Measurements from ENCODE around the gene ADARB2. TPM values are rescaled to one million over a fixed set of nuclear protein-coding genes. Genes with fewer than 3 reads are reported as not detected.

The ADARB2 gene
- total and polyA plus RNA-seq, 2 experiments from 2014 or later = 0.13 to 0.48 TPM

- no peaks in the 10 kb centered on the region for H3K79me2 ChIP-seq
- no peak for DNase-seq (ENCODE audit: low spot score)
Measured at GRCh38 chr10:1514681-1515080, 222.6 kb downstream of the ADARB2 start.

DNA sequence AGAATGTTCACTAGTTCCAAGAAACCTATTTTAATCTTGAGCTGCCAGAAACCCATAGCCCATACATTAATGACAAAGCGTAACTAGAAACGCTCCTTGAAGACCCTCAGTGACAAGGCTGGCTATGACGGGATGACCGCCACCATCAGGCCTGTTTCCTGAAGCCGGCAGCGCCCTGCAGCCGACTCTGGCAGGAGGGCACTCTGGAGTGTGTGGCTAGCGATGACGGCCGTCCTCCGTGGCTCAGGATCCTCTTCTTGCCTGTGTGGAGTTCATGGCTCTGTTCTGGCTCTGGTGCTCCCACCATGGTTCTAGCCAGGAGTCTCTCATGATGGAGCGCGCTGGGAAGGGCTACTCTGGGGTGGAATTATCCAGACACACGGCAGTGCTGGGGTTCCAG is 224.1 kb downstream of the ADARB2 start:
- H3K9me3 ChIP-seq (ENCODE audit: low read depth) = no peaks in the 10 kb centered on the region
- no peaks in the 10 kb centered on the region for H3K9me2 ChIP-seq (replicated peaks; ENCODE audit: insufficient read depth)
- H3K27me3 ChIP-seq = no peaks in the 10 kb centered on the region
- H3K4me3 ChIP-seq = no peak overlapping the region
- H3K4me2 ChIP-seq = no peak overlapping the region
- WGBS (ENCODE audit: low lambda C conversion rate, missing lambda C conversion rate) = 92% methylated on average over 14 of the region's 14 CpGs
- TF ChIP-seq CTCF (IDR thresholded peaks at IDR 0.05; ENCODE audit: poor library complexity) (no peak), EZH2 (IDR thresholded peaks at IDR 0.05; ENCODE audit: borderline replicate concordance) (no peak), EZH2phosphoT487 (IDR thresholded peaks at IDR 0.05; ENCODE audit: low read depth, severe bottlenecking, unreplicated experiment) (no peak)
- no peaks in the 10 kb centered on the region for H3K79me2 ChIP-seq
- H3K27ac ChIP-seq = no peak overlapping the region
- H3K36me3 ChIP-seq (replicated peaks; ENCODE audit: insufficient read depth, low read depth) = no peaks in the 10 kb centered on the region
- DNase-seq (ENCODE audit: low spot score) = no peak
- no peaks in the 10 kb centered on the region for H4K20me1 ChIP-seq (ENCODE audit: insufficient read depth, poor library complexity, severe bottlenecking)
- no peak overlapping the region for H2AFZ ChIP-seq
- H3K4me1 ChIP-seq (ENCODE audit: insufficient read depth) = no peaks in the 10 kb centered on the region

More at GRCh38 chr10:1514681-1515080, 222.6 kb downstream of the ADARB2 start:
- H3K4me2 ChIP-seq = no peak overlapping the region
- H4K20me1 ChIP-seq (ENCODE audit: insufficient read depth, poor library complexity, severe bottlenecking) = no peaks in the 10 kb centered on the region
- H3K27me3 ChIP-seq = no peaks in the 10 kb centered on the region
- 87% methylated on average over 8 of the region's 8 CpGs for WGBS (ENCODE audit: low lambda C conversion rate, missing lambda C conversion rate)
- H3K27ac ChIP-seq = no peak overlapping the region
- no peaks in the 10 kb centered on the region for H3K36me3 ChIP-seq (replicated peaks; ENCODE audit: insufficient read depth, low read depth)
- H2AFZ ChIP-seq = no peak overlapping the region
- no peaks in the 10 kb centered on the region for H3K4me1 ChIP-seq (ENCODE audit: insufficient read depth)
- H3K4me3 ChIP-seq = no peak overlapping the region
- TF ChIP-seq EZH2 (IDR thresholded peaks at IDR 0.05; ENCODE audit: borderline replicate concordance) = no peak
- no peak for TF ChIP-seq EZH2phosphoT487 (IDR thresholded peaks at IDR 0.05; ENCODE audit: low read depth, severe bottlenecking, unreplicated experiment)
- no peak for TF ChIP-seq CTCF (IDR thresholded peaks at IDR 0.05; ENCODE audit: poor library complexity)
- no peaks in the 10 kb centered on the region for H3K9me3 ChIP-seq (ENCODE audit: low read depth)
- no peaks in the 10 kb centered on the region for H3K9me2 ChIP-seq (replicated peaks; ENCODE audit: insufficient read depth)

GRCh38 chr10:1509011-1509530 is 228.3 kb downstream of the ADARB2 start:
- Histone ChIP-seq H3K36me3 (replicated peaks; ENCODE audit: insufficient read depth, low read depth) (no peaks in the 10 kb centered on the region), H3K4me2 (no peak overlapping the region), H3K27me3 (no peaks in the 10 kb centered on the region), H3K9me3 (ENCODE audit: low read depth) (no peaks in the 10 kb centered on the region), H3K4me3 (no peak overlapping the region), H3K79me2 (no peaks in the 10 kb centered on the region), H2AFZ (no peak overlapping the region), H3K27ac (no peak overlapping the region), H4K20me1 (ENCODE audit: insufficient read depth, poor library complexity, severe bottlenecking) (no peaks in the 10 kb centered on the region), H3K9me2 (replicated peaks; ENCODE audit: insufficient read depth) (no peaks in the 10 kb centered on the region), H3K4me1 (ENCODE audit: insufficient read depth) (no peaks in the 10 kb centered on the region)
- DNase-seq (ENCODE audit: low spot score) = no peak
- TF ChIP-seq EZH2phosphoT487 (IDR thresholded peaks at IDR 0.05; ENCODE audit: low read depth, severe bottlenecking, unreplicated experiment) = no peak
- TF ChIP-seq CTCF (IDR thresholded peaks at IDR 0.05; ENCODE audit: poor library complexity) = no peak
- no peak for TF ChIP-seq EZH2 (IDR thresholded peaks at IDR 0.05; ENCODE audit: borderline replicate concordance)
- WGBS (ENCODE audit: low lambda C conversion rate, missing lambda C conversion rate) = 62% methylated on average over 15 of the region's 15 CpGs

Measured in hepatocyte (in vitro differentiated cells).